NCI-H446 (cell line): ENCODE data around the gene TMTC2.
"Not testable (repeated sequence)": the region's sequence is repeated elsewhere in the genome, so short reads cannot be mapped to it uniquely, and the experiment has no call there.

Source experiments
- DNase-seq, 2 experiments: peaks; one replicate each; lab custom pipeline; 2025; lab: John Stamatoyannopoulos, UW

Gene TMTC2

GRCh38 chr12:83077041-83077440, 390.3 kb downstream of the TMTC2 start:
- no peak for DNase-seq

GRCh38 chr12:83082690-83083276, 396.1 kb downstream of the TMTC2 start:
- DNase-seq = no peak

GRCh38 chr12:83083616-83084015, 396.9 kb downstream of the TMTC2 start:
- no peak for DNase-seq

DNA sequence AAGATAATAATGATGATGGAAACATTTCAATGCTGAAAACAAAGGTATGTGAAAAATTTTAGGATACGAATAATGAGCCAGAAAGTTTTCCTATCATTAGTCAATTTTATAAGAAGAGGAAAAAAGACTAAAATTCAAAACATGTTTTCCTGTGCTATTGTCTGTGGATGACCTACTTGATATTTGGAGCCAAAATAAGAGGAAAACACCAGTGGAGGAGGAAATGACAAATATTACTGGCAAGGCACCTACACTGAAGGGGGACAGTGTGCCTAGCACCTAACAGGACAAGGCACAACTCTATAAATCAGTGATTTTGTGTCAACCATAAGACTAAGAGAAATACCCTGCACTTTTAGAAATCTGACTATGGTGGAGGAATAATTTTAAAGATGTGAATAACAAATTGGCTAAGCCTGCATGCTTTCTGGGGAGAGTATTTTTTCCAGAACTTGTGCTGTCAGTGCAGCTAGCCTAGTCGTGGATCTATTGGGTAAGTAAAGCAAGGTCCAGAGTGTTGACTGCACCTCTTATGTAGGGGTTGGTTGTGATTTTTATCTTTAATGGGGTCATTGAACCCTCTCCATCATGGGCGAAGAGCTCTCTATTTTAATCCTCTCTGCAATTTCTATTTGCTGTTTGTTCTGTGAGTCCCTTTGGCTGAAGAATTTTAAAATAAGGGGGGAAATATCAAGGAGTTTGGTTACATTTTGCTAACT, 398.0 kb downstream of the TMTC2 start:
- DNase-seq = no peak

- no peak for DNase-seq
These were observed 399.3 kb downstream of the TMTC2 start for GRCh38 chr12:83086023-83086422.

DNA sequence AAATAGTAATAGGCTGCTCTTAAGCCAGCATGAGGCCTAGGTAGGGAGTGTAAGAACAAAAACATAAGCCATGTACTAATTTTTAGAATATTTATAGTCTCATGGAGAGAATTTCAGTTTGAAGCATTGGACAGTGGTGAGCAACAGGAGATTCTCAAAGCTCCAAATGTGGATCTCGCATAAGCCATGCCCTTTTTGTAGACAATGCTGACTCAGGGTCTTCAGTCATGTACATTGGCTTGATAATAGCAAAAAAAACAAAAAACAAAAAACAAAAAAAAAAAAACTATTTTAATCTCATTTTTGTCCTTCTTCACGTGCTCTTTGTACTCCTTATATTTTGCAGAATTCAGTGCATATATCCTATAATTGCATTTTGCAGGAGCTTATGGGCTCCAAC, 402.9 kb downstream of the TMTC2 start:
- no peak for DNase-seq

- no peak for DNase-seq
These were observed 405.4 kb downstream of the TMTC2 start for GRCh38 chr12:83092129-83092528.

DNA sequence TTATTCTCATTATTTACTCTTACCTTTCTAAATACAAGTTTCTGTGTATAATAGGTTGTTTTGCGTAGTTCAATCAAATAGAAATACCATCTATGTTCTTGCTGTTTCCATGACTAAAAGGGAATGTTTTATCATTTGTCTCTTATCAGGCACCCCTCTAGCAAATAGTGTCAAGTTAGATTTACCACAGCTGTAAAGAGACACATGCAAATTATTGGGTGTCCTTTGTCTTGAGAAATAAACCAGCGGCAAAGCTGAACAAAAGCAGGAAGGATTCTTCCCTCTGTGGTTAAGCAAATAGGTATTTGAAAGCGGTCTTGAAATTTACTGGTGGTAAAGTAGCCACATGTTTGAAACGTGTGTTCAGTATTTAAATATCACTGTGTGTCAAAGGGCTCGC, 405.9 kb downstream of the TMTC2 start:
- no peak for DNase-seq

DNA sequence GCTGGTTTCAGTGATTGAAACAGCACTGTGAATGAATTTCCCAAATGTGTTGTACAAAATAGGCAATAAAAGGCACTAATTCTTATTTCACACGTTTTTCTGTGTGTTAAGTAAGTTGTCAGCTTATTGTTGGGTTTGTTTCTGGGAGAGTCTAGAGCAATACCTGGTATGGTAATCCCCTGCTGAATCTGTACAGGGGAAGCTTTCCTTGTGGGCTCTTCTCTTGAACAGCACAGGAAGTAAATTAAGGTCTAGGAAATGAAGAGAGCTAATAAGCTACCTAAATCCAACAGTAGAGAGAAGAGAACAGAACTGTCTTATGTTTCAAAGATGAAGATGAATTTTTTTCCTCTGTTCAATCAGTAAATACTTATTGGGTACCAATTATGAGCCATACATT, 406.7 kb downstream of the TMTC2 start:
- no peak for DNase-seq

GRCh38 chr12:83097643-83098342, 411.1 kb downstream of the TMTC2 start:
- DNase-seq = no peak

GRCh38 chr12:83099436-83099835, 412.7 kb downstream of the TMTC2 start:
- no peak for DNase-seq

DNA sequence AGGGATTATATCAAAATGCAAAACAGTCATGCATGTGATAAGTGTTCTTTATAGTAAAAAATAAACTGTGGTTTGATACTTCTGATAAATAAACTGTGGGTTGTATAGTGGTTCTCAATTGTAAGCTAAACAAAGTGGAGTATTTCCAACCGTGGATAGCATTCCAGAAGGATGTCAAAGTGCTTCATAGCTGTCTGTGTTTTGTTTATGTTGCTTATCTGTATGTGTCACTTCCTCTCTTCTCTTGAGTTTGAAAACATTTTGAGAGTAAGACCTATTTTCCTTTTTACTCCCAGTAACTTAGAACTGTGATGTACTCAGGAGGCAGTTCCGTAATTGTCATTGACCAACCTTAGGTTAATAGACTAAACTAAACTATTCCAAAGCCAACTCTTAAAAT, 415.8 kb downstream of the TMTC2 start:
- no peak for DNase-seq

GRCh38 chr12:83106873-83107272, 420.2 kb downstream of the TMTC2 start:
- DNase-seq = no peak

GRCh38 chr12:83110424-83110823, 423.7 kb downstream of the TMTC2 start:
- no peak for DNase-seq

- DNase-seq = no peak
These were observed 427.2 kb downstream of the TMTC2 start for GRCh38 chr12:83113945-83114344.

- no peak for DNase-seq
These were observed 428.3 kb downstream of the TMTC2 start for GRCh38 chr12:83114966-83115365.

DNA sequence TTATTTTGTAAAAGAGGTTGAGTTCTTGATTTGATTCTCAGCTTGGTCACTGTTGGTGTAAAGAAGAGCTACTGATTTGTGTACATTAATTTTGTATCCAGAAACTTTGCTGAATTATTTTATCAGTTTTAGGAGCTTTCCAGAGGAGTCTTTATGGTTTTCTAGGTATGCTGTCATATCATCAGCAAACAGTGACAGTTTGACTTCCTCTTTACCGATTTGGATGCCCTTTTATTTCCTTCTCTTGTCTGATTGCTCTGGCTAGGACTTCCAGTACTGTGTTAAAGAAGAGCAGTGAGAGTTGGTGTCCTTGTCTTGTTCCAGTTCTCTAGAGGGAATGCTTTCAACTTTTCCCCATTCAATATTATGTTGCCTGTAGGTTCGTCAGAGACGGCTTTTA, 431.2 kb downstream of the TMTC2 start:
- DNase-seq = not testable (repeated sequence)

GRCh38 chr12:83121897-83122622, 435.4 kb downstream of the TMTC2 start:
- DNase-seq = no peak

GRCh38 chr12:83122623-83122934, 435.9 kb downstream of the TMTC2 start:
- no peak for DNase-seq

- no peak for DNase-seq
These were observed 436.3 kb downstream of the TMTC2 start for GRCh38 chr12:83123039-83123438.

DNA sequence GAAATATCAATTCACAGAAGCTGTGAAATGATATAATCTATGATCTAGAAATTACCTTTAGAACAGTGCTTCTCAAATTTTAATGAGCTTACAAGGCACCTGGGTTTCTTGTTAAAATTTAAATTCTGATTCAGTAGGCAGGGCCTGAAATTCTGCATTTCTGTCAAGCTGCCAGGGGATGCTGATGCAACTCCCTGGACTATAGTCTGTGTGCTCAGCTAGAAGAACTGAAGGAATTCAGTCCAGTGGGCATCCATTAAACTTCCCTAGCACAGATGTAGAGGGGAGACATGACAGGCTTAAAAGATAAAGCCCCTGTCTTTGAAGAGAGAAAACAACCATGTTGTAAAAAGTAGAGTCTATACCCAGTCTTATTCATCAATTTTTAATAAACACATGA, 441.8 kb downstream of the TMTC2 start:
- no peak for DNase-seq

- no peak for DNase-seq
These were observed 443.5 kb downstream of the TMTC2 start for GRCh38 chr12:83130178-83130577.

DNA sequence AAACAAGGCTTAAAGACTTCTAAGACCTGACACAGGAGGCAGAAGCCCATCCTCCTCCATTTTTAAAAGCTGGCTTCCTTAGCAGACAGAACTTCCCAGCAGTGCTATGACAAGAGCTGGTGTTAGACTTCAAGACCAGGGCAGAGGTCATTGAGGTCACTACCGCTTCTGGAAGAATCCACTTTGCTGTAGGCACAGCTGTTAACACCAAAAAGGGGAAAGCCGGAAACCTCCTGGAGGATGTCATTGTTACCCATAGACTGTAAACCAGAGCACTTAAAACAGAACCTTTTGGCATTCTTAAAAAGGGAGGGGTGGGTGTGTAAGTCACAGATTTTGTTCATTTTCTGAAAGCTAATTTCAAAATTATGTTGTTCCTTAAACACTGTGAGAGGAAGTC, 445.7 kb downstream of the TMTC2 start:
- DNase-seq = no peak
